Measurements from ENCODE around the gene AGAP3. TPM values are rescaled to one million over a fixed set of nuclear protein-coding genes. Genes with fewer than 3 reads are reported as not detected.

The AGAP3 gene
- total RNA-seq, 1 donor from 2014 or later = 135 TPM

DNA sequence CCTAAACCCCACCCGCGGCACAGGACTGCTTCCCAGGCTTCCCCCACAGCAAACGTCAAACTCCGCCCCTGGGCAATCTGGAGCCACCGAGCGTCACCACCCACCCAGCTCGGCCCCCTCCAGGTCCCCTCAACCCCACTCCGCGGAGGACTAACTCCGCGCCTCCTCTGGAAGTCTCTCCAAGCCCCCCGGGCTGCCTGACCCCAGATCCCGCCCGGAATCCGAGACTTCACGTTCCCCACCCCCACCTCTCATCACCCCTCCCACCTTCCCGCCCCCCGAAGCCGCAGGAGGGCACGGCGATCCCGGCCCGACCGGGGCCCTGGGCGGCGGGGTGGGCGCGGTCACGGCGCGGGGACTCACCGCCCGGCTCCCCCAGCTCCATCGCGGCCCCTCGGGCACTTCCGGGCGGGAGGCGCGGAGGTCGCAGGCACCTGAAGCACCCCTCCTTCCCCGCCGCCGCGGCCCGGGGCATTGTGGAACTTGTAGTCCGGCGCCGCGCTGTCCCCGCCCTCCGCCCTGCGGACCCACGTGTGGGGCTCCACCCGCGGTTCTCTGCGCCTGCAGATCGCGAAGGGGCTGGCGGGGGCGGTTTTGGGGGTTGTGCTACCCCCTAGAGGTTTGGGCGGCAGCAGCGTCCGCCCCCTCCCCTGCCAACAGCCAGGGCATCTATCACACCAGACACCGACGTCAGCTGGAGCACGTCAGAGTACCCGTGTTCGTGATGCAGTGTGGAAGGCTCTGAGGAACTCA lies 3.0 kb upstream of the AGAP3 start, which contains the start of gene TMUB1:
TSS of gene TMUB1 (minus strand) at position 423 of the 753 bp plus-strand sequence. CDS start 930 bp downstream, outside the sequence.
- Mint-ChIP-seq H3K4me3 (ENCODE audit: unreplicated experiment) (peak within 1 kb of the TSS; percentile 89), H3K27me3 (ENCODE audit: unreplicated experiment) (no peaks in the 10 kb centered on the region), H3K4me1 (ENCODE audit: unreplicated experiment) (peaks cover 55% of the 10 kb centered on the region), H3K9me3 (ENCODE audit: unreplicated experiment) (no peaks in the 10 kb centered on the region), H3K36me3 (ENCODE audit: unreplicated experiment) (no peaks in the 10 kb centered on the region), H3K27ac (ENCODE audit: unreplicated experiment) (peak within 1 kb of the TSS; percentile 89)
- no peak for DNase-seq (ENCODE audit: extremely low spot score, unreplicated experiment)
- TF ChIP-seq CTCF (IDR thresholded peaks at IDR 0.05) = no peak

GRCh38 chr7:151083824-151084160 lies 2.5 kb upstream of the AGAP3 start:
- Mint-ChIP-seq H3K4me3 (ENCODE audit: unreplicated experiment) (peak overlapping the region; percentile 69), H3K9me3 (ENCODE audit: unreplicated experiment) (no peaks in the 10 kb centered on the region), H3K4me1 (ENCODE audit: unreplicated experiment) (peaks cover 53% of the 10 kb centered on the region), H3K27ac (ENCODE audit: unreplicated experiment) (peak overlapping the region; percentile 10), H3K27me3 (ENCODE audit: unreplicated experiment) (no peaks in the 10 kb centered on the region), H3K36me3 (ENCODE audit: unreplicated experiment) (no peaks in the 10 kb centered on the region)
- no peak for DNase-seq (ENCODE audit: extremely low spot score, unreplicated experiment)
- TF ChIP-seq CTCF (IDR thresholded peaks at IDR 0.05) = no peak

GRCh38 chr7:151085329-151085690 lies 965 bp upstream of the AGAP3 start:
- no peaks in the 10 kb centered on the region for H3K27me3 Mint-ChIP-seq (ENCODE audit: unreplicated experiment)
- no peaks in the 10 kb centered on the region for H3K9me3 Mint-ChIP-seq (ENCODE audit: unreplicated experiment)
- H3K4me1 Mint-ChIP-seq (ENCODE audit: unreplicated experiment) = peaks cover 55% of the 10 kb centered on the region
- H3K36me3 Mint-ChIP-seq (ENCODE audit: unreplicated experiment) = no peaks in the 10 kb centered on the region
- H3K4me3 Mint-ChIP-seq (ENCODE audit: unreplicated experiment) = peak overlapping the region; percentile 80
- no peak for DNase-seq (ENCODE audit: extremely low spot score, unreplicated experiment)
- peak overlapping the region; percentile 87 for H3K27ac Mint-ChIP-seq (ENCODE audit: unreplicated experiment)
- TF ChIP-seq CTCF (IDR thresholded peaks at IDR 0.05) = no peak

DNA sequence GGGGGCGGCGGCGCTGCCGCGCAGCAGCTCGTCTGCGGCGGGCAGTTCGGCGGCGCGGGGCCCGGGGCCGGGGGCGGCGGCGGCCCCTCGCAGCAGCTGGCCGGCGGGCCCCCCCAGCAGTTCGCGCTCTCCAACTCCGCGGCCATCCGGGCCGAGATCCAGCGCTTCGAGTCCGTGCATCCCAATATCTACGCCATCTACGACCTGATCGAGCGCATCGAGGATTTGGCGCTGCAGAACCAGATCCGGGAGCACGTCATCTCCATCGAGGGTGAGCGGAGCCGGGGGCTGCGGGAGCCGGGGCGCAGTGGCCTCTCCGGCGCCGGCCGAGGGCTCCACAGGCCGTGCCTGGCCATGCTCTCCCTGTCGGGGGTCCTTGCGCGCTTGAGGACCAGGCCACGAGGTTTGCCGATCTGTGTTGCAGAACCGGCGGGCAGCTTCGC lies 548 bp downstream of the AGAP3 start:
- DNase-seq (ENCODE audit: extremely low spot score, unreplicated experiment) = peak; percentile 83
- peaks cover 61% of the 10 kb centered on the region for H3K4me1 Mint-ChIP-seq (ENCODE audit: unreplicated experiment)

More for the DNA sequence above, 548 bp downstream of the AGAP3 start:
- Mint-ChIP-seq H3K9me3 (ENCODE audit: unreplicated experiment) (no peaks in the 10 kb centered on the region), H3K4me3 (ENCODE audit: unreplicated experiment) (peak overlapping the region; percentile 84), H3K27ac (ENCODE audit: unreplicated experiment) (peak overlapping the region; percentile 69), H3K36me3 (ENCODE audit: unreplicated experiment) (peaks cover 3% of the 10 kb centered on the region), H3K27me3 (ENCODE audit: unreplicated experiment) (no peaks in the 10 kb centered on the region)
- TF ChIP-seq CTCF (IDR thresholded peaks at IDR 0.05) = no peak
